ENCODE data around the gene ERI3. TPM values are rescaled to one million over a fixed set of nuclear protein-coding genes. Genes with fewer than 3 reads are reported as not detected.

ERI3 gene
- polyA plus RNA-seq, 2 of the 4 experiments (the other 2 are of a cell fraction), result 43.4 to 44.7 TPM

GRCh38 chr1:44290250-44291094, 64.6 kb downstream of the ERI3 start:
- no peak for TF ChIP-seq FOXS1 (CRISPR knock-in tag; IDR thresholded peaks at IDR 0.05)
- TF ChIP-seq RARB (CRISPR knock-in tag; IDR thresholded peaks at IDR 0.05), result no peak
- no peak for TF ChIP-seq SMC3 (IDR thresholded peaks at IDR 0.05)
- TF ChIP-seq HOXA7 (CRISPR knock-in tag; IDR thresholded peaks at IDR 0.05), result no peak
- TF ChIP-seq PBX3 (IDR thresholded peaks at IDR 0.05), result no peak
- no peak for TF ChIP-seq ESRRA (IDR thresholded peaks at IDR 0.05; ENCODE audit: borderline replicate concordance, low read length)
- TF ChIP-seq RCOR1 (IDR thresholded peaks at IDR 0.05; ENCODE audit: low read depth, low read length), result no peak
- no peak for TF ChIP-seq RAD21 (conservative IDR thresholded peaks at IDR 0.05 in 1 of 2, IDR thresholded peaks at IDR 0.05 in 1 of 2)
- TF ChIP-seq CBX8 (IDR thresholded peaks at IDR 0.05), result no peak
- TF ChIP-seq EP300 (IDR thresholded peaks at IDR 0.05), result no peak
- no peak for TF ChIP-seq HOXB5 (CRISPR knock-in tag; IDR thresholded peaks at IDR 0.05)
- no peak for TF ChIP-seq GATA3 (IDR thresholded peaks at IDR 0.05; ENCODE audit: borderline replicate concordance)
- no peak for TF ChIP-seq ZFP36 (IDR thresholded peaks at IDR 0.05; ENCODE audit: borderline replicate concordance, partially characterized antibody)
- TF ChIP-seq NR3C1 (IDR thresholded peaks at IDR 0.05), result no peak
- no peak for TF ChIP-seq MYC (IDR thresholded peaks at IDR 0.05; ENCODE audit: borderline replicate concordance, low read length)
- TF ChIP-seq CHD2 (IDR thresholded peaks at IDR 0.05; ENCODE audit: low read length, partially characterized antibody), result no peak
- no peak for TF ChIP-seq KDM1A (IDR thresholded peaks at IDR 0.05; ENCODE audit: low read depth)
- no peak for TF ChIP-seq POLR2A (IDR thresholded peaks at IDR 0.05; ENCODE audit: low read length)
- TF ChIP-seq HOXB13 (CRISPR knock-in tag; IDR thresholded peaks at IDR 0.05; ENCODE audit: low read depth), result no peak
- FAIRE-seq (no peak), ATAC-seq (no peak), DNase-seq (ENCODE audit: low read depth in 1 of 2, low spot score in 1 of 2) (no peak)
- ChIA-PET CTCF (interaction anchor here (0.9 to 1.0 kb wide), 2 partner anchors 35 to 72 kb away, joined by 3 read pairs; no protein-coding TSS in a partner anchor), POLR2A (no interaction called here)
- no peaks in the 10 kb centered on the region for H3K4me1 ChIP-seq
- H3K9me3 ChIP-seq, result no peaks in the 10 kb centered on the region
- no peak overlapping the region for H3K4me2 ChIP-seq
- no peak overlapping the region for H3K4me3 ChIP-seq
- 89% methylated on average over 10 of the region's 11 CpGs for WGBS (ENCODE audit: missing lambda C conversion rate)
- H3K27ac ChIP-seq, result no peak overlapping the region

GRCh38 chr1:44289530-44289929, 65.5 kb downstream of the ERI3 start:
- ChIA-PET CTCF (interaction anchor here (0.9 kb wide), 1 partner anchor 14 kb away, joined by 3 read pairs; no protein-coding TSS in a partner anchor), POLR2A (no interaction called here)
- Histone ChIP-seq H3K4me3 (no peak overlapping the region), H3K27ac (no peak overlapping the region), H3K9me3 (no peaks in the 10 kb centered on the region), H3K4me1 (peaks cover under 1% of the 10 kb centered on the region), H3K4me2 (no peak overlapping the region)
- DNase-seq (ENCODE audit: low read depth in 1 of 2, low spot score in 1 of 2) (no peak), ATAC-seq (no peak), FAIRE-seq (no peak)
- TF ChIP-seq NR3C1 (IDR thresholded peaks at IDR 0.05) (no peak), RAD21 (conservative IDR thresholded peaks at IDR 0.05 in 1 of 2, IDR thresholded peaks at IDR 0.05 in 1 of 2) (no peak), KDM5A (IDR thresholded peaks at IDR 0.05) (no peak), MYC (IDR thresholded peaks at IDR 0.05; ENCODE audit: borderline replicate concordance, low read length) (no peak), MAFK (IDR thresholded peaks at IDR 0.05; ENCODE audit: partially characterized antibody) (no peak), CBX8 (IDR thresholded peaks at IDR 0.05) (no peak), POLR2AphosphoS2 (conservative IDR thresholded peaks at IDR 0.05; ENCODE audit: low read length) (no peak), JUN (IDR thresholded peaks at IDR 0.05) (no peak), RFX5 (IDR thresholded peaks at IDR 0.05) (no peak), NPAS2 (CRISPR knock-in tag; IDR thresholded peaks at IDR 0.05; ENCODE audit: borderline replicate concordance) (no peak), GATA3 (IDR thresholded peaks at IDR 0.05; ENCODE audit: borderline replicate concordance) (no peak), HOXB5 (CRISPR knock-in tag; IDR thresholded peaks at IDR 0.05) (no peak), PBX3 (IDR thresholded peaks at IDR 0.05) (no peak), ESRRA (IDR thresholded peaks at IDR 0.05; ENCODE audit: borderline replicate concordance, low read length) (no peak), EP300 (IDR thresholded peaks at IDR 0.05) (no peak), KDM1A (IDR thresholded peaks at IDR 0.05; ENCODE audit: low read depth) (no peak), BHLHE40 (IDR thresholded peaks at IDR 0.05; ENCODE audit: low read depth, low read length) (no peak), BCL3 (IDR thresholded peaks at IDR 0.05) (no peak), SMC3 (IDR thresholded peaks at IDR 0.05) (no peak)
- WGBS (ENCODE audit: missing lambda C conversion rate), result 90% methylated on average over 6 of the region's 7 CpGs
